ENCODE results near the gene ATP11C. TPM values are rescaled to one million over a fixed set of nuclear protein-coding genes. Genes with fewer than 3 reads are reported as not detected.

ATP11C gene
- total RNA-seq, 1 donor from 2014 or later: 23.8 TPM

DNA sequence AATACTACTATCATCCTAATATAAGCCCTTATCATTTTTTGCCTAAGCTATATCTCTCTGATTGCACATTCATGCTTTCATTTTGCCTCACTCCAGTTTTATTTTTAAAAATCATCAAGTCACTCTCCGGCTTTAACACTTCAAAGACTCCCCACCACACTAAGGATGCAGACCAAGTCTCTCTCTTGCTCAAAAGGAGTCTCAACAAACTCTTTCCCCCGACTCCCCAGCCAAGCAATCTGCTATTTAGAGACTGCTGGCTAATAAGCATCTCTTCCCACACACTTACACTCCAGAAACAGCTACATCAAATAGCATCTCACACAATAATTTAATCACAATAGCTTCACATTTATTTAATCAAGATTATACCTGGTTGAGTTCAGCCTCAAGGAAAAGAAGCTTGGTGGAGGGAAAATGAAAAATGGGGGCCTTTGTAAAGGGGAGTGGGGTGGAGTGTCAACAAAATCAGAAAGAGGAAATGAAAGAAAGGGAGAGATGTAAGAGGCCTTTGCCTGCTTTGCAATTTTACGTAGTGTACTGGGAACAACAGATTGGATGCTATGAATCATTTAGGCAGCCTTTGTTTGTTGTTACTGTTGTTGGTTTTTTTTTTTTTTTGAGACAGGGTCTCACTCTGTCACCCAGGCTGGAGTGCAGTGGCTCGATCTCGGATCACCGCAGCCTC, 120.8 kb downstream of the ATP11C start:
- Mint-ChIP-seq H3K4me3 (ENCODE audit: low read depth) (no peak overlapping the region), H3K9me3 (peaks cover 5% of the 10 kb centered on the region), H3K36me3 (ENCODE audit: low read depth) (peaks cover 33% of the 10 kb centered on the region), H3K27ac (no peak overlapping the region), H3K27me3 (ENCODE audit: low read depth) (no peaks in the 10 kb centered on the region), H3K4me1 (ENCODE audit: low read depth) (peaks cover 14% of the 10 kb centered on the region)
- DNase-seq (ENCODE audit: low spot score): no peak
- intact Hi-C loops (cut with micrococcal nuclease): no loop called here

DNA sequence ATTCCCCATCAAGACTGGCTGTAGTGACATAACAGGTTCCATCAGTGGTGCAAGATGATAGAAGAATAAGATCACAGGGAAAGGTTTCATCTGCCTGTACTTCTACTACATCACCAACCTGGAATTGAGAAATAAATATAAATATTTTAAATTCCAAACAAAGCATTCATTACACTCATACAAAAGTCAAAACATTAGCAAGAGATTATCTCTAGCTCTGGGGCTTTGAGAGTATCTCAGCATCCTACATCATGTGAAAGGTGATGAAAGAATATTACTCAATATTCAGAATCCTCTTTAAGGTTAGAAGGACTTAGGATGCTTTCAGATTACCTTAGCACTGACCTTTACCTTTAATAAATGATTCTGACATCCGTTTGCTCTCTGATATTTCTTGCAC, 128.4 kb downstream of the ATP11C start:
- peaks cover 3% of the 10 kb centered on the region for H3K4me1 Mint-ChIP-seq (ENCODE audit: low read depth)
- peaks cover 37% of the 10 kb centered on the region for H3K36me3 Mint-ChIP-seq (ENCODE audit: low read depth)
- intact Hi-C loops (cut with micrococcal nuclease): no loop called here

DNA sequence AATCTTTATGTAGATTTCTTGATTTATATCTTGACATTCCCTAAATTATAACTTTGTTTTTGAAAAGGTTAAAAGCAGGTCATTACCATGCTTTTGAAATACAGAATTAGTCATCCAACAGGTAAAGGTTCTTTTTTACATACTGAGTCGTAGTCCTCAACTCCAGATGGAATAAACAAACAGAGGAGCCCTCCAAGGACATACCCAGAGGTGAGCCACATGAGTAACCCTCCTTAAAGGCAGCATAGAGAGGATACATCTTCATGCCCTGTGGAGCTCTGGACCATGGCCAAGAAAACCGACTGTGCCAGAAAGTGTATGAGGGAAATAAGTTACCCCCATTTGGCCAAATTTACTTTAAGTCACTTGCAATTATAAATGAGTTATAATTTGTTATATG, 129.6 kb downstream of the ATP11C start:
- no peak overlapping the region for H3K4me3 Mint-ChIP-seq (ENCODE audit: low read depth)
- no peak for DNase-seq (ENCODE audit: low spot score)
- H3K27ac Mint-ChIP-seq: no peak overlapping the region
- peaks cover 3% of the 10 kb centered on the region for H3K4me1 Mint-ChIP-seq (ENCODE audit: low read depth)
- peaks cover 37% of the 10 kb centered on the region for H3K36me3 Mint-ChIP-seq (ENCODE audit: low read depth)
- intact Hi-C loops (cut with micrococcal nuclease): no loop called here
- H3K27me3 Mint-ChIP-seq (ENCODE audit: low read depth): no peaks in the 10 kb centered on the region
- peaks cover 4% of the 10 kb centered on the region for H3K9me3 Mint-ChIP-seq

More for the DNA sequence above, 128.4 kb downstream of the ATP11C start:
- H3K27me3 Mint-ChIP-seq (ENCODE audit: low read depth): no peaks in the 10 kb centered on the region
- no peak for DNase-seq (ENCODE audit: low spot score)
- no peak overlapping the region for H3K27ac Mint-ChIP-seq
- no peak overlapping the region for H3K4me3 Mint-ChIP-seq (ENCODE audit: low read depth)
- H3K9me3 Mint-ChIP-seq: peaks cover 5% of the 10 kb centered on the region

DNA sequence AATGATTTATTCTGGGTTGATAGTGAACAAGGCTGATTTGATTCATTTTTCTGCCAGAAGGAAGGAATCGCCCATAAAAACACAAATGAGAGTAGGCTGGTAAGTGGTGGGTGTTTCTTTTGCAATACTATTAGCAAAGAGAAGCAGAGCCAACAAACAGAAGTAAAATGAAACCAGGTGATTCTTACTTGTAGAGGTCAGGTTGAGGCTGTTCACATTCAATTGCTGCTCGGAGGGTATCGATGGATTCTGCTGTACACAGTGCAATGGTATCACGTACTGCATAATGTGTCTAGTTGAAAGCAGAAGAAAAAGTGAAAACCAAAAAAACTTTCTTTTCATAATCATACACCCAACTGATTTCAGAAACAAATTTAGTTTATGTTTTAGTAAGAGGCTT, 130.8 kb downstream of the ATP11C start:
- H3K4me3 Mint-ChIP-seq (ENCODE audit: low read depth): no peak overlapping the region
- no peak overlapping the region for H3K27ac Mint-ChIP-seq
- H3K27me3 Mint-ChIP-seq (ENCODE audit: low read depth): no peaks in the 10 kb centered on the region
- peaks cover 3% of the 10 kb centered on the region for H3K4me1 Mint-ChIP-seq (ENCODE audit: low read depth)
- DNase-seq (ENCODE audit: low spot score): no peak
- intact Hi-C loops (cut with micrococcal nuclease): no loop called here
- H3K36me3 Mint-ChIP-seq (ENCODE audit: low read depth): peaks cover 32% of the 10 kb centered on the region
- H3K9me3 Mint-ChIP-seq: no peaks in the 10 kb centered on the region

DNA sequence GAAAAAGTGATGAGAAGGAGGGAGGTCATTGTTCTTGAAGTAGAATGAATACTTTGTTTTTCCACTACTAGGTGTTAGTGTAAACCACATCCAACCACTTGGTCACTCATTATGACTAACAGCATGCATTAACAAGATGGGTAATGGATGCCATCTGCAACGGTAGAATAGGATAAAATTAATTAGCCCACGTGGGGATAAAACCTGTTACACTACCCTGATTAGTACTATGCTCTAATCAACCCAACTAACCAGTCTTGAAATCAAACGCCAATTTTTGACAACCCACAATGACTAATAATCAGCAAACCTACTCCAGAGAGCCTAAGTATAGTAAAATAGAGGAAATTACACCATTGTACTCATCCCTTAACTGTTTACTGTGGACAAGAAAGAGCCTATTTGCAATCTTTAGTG, 131.4 kb downstream of the ATP11C start:
- intact Hi-C loops (cut with micrococcal nuclease): no loop called here
- no peak overlapping the region for H3K27ac Mint-ChIP-seq
- no peaks in the 10 kb centered on the region for H3K9me3 Mint-ChIP-seq
- H3K4me3 Mint-ChIP-seq (ENCODE audit: low read depth): no peak overlapping the region
- DNase-seq (ENCODE audit: low spot score): no peak
- H3K4me1 Mint-ChIP-seq (ENCODE audit: low read depth): peaks cover 3% of the 10 kb centered on the region
- peaks cover 28% of the 10 kb centered on the region for H3K36me3 Mint-ChIP-seq (ENCODE audit: low read depth)
- H3K27me3 Mint-ChIP-seq (ENCODE audit: low read depth): no peaks in the 10 kb centered on the region

DNA sequence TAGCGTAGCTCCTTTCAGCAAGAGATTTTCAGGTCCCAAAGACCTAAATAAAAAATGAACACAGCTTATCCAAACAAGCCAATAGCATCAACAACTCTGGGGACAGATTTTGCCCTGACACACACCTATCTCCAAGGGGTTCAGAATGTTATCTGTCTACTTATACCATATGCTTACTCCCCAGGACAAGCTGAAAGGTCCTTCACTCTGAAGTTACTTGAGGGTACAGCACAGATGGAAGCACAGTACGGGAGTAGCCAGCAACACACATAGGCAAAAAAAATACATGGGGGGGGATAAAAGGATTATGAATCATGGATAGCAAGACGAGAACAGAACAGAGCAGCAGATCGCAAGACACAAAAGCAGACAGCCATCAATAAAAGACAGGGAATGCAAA, 134.2 kb downstream of the ATP11C start:
- Mint-ChIP-seq H3K27me3 (ENCODE audit: low read depth) (no peaks in the 10 kb centered on the region), H3K9me3 (no peaks in the 10 kb centered on the region), H3K4me1 (ENCODE audit: low read depth) (peaks cover 11% of the 10 kb centered on the region), H3K27ac (no peak overlapping the region), H3K36me3 (ENCODE audit: low read depth) (peaks cover 49% of the 10 kb centered on the region), H3K4me3 (ENCODE audit: low read depth) (no peak overlapping the region)
- no peak for DNase-seq (ENCODE audit: low spot score)
- intact Hi-C loops (cut with micrococcal nuclease): no loop called here

DNA sequence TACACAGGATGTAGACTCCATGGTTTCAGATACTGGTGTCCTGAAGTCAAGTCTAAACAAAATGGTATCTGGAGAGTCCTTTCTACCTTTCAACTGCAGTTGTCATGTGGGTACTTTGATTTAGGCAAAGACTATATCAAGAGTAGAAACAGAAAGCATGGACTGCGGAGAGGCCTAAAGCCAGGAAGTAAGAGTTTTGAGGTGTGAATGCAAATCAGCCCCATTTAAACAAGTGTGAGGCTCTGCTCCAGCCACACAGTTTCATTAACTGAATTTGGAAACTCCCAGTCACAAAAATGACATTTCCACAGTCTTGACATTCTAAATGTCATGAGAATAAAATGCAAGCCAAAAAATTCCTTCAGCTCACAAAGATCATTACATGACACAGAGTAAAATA, 137.7 kb downstream of the ATP11C start:
- H3K27me3 Mint-ChIP-seq (ENCODE audit: low read depth): no peaks in the 10 kb centered on the region
- no peak overlapping the region for H3K4me3 Mint-ChIP-seq (ENCODE audit: low read depth)
- no peaks in the 10 kb centered on the region for H3K9me3 Mint-ChIP-seq
- H3K27ac Mint-ChIP-seq: peak overlapping the region; percentile 60
- peaks cover 44% of the 10 kb centered on the region for H3K36me3 Mint-ChIP-seq (ENCODE audit: low read depth)
- no peak for DNase-seq (ENCODE audit: low spot score)
- intact Hi-C loops (cut with micrococcal nuclease): loop anchor here (2.0 kb wide), 1 partner anchor 56 kb away; no protein-coding TSS in a partner anchor
- peaks cover 8% of the 10 kb centered on the region for H3K4me1 Mint-ChIP-seq (ENCODE audit: low read depth)

DNA sequence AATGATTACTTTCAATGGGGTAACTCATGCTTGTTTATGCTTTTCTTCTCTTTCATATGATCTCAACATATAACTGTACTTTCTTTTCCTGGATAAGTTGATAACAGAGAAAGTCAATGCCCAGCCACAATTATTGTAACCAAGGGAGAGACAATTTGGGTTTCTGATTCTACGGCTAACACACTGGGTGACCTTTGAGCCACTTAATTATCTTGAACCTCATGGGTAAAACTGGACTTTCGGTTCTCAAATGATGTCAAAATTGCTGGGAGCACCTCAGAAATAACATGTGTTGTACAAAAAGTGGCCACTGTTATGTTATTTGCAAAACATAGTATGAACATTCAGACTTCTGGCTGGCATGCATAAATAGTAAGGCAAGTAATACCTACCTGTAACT, 145.3 kb downstream of the ATP11C start:
- intact Hi-C loops (cut with micrococcal nuclease): no loop called here
- Mint-ChIP-seq H3K4me3 (ENCODE audit: low read depth) (no peak overlapping the region), H3K27ac (no peak overlapping the region), H3K4me1 (ENCODE audit: low read depth) (no peaks in the 10 kb centered on the region), H3K36me3 (ENCODE audit: low read depth) (peaks cover 28% of the 10 kb centered on the region), H3K9me3 (no peaks in the 10 kb centered on the region), H3K27me3 (ENCODE audit: low read depth) (no peaks in the 10 kb centered on the region)
- DNase-seq (ENCODE audit: low spot score): no peak

DNA sequence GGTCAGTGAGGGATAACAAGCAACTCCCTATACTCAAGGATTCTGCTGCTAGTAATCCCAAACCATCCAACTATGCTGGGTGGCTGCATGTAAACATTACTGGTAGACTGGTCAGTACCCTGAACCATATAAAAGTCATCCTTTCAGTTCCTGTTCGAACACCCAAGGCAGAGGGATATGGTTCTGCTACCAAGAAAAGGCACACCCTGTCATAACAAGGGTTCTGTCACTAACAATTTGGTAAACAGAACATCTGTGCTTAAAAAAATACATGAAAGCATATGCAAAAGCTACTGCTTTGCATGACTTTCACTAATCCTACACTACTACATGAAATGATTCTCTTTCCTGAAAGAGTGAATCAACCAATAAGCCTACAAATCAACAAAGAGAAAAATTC, 148.0 kb downstream of the ATP11C start:
- DNase-seq (ENCODE audit: low spot score): no peak

DNA sequence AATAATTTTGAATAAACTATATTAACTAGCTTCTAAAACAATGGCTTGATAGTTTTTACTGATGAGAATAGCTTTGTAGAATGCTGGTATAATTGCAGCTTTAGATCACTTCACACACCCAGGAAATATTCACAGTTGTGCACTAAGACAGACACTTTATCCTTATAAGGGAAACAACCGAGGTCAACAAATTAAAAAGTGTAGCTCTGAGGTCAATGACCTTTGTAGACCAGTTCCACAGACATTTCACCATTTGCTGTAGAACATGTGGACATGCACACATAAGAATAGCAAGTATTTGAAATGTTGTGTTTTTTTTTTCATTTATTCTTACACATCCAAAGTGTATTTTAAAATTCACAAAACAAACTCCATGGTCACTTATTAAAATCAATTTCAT, 148.9 kb downstream of the ATP11C start:
- Mint-ChIP-seq H3K27me3 (ENCODE audit: low read depth) (no peaks in the 10 kb centered on the region), H3K27ac (no peak overlapping the region), H3K36me3 (ENCODE audit: low read depth) (peaks cover 41% of the 10 kb centered on the region), H3K4me3 (ENCODE audit: low read depth) (no peak overlapping the region), H3K9me3 (no peaks in the 10 kb centered on the region), H3K4me1 (ENCODE audit: low read depth) (no peaks in the 10 kb centered on the region)
- intact Hi-C loops (cut with micrococcal nuclease): no loop called here
- no peak for DNase-seq (ENCODE audit: low spot score)

More for the DNA sequence above, 148.0 kb downstream of the ATP11C start:
- H3K27ac Mint-ChIP-seq: no peak overlapping the region
- H3K27me3 Mint-ChIP-seq (ENCODE audit: low read depth): no peaks in the 10 kb centered on the region
- no peaks in the 10 kb centered on the region for H3K4me1 Mint-ChIP-seq (ENCODE audit: low read depth)
- H3K4me3 Mint-ChIP-seq (ENCODE audit: low read depth): no peak overlapping the region
- no peaks in the 10 kb centered on the region for H3K9me3 Mint-ChIP-seq
- intact Hi-C loops (cut with micrococcal nuclease): no loop called here
- H3K36me3 Mint-ChIP-seq (ENCODE audit: low read depth): peaks cover 39% of the 10 kb centered on the region

DNA sequence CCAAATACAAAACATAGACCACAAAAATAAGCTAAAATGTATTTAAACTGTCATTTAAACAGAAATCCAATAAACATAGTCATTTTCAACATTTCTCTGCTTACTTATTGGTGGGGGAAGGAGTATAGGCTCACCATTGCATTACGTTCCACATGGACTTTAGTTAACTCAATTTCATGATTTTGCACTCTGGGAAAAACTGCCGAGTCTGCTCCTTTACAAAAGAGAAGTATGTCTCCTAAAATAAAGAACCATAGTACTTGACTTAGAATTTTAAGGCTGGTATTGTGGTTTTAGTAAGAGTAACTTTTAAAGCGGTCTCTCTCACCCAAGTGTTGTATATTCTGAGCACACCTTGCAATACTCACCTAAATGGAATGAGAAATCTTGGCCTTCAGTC, 149.8 kb downstream of the ATP11C start:
- Mint-ChIP-seq H3K27ac (no peak overlapping the region), H3K27me3 (ENCODE audit: low read depth) (no peaks in the 10 kb centered on the region), H3K4me1 (ENCODE audit: low read depth) (no peaks in the 10 kb centered on the region), H3K36me3 (ENCODE audit: low read depth) (peaks cover 41% of the 10 kb centered on the region), H3K9me3 (no peaks in the 10 kb centered on the region), H3K4me3 (ENCODE audit: low read depth) (no peak overlapping the region)
- intact Hi-C loops (cut with micrococcal nuclease): no loop called here
- DNase-seq (ENCODE audit: low spot score): no peak

DNA sequence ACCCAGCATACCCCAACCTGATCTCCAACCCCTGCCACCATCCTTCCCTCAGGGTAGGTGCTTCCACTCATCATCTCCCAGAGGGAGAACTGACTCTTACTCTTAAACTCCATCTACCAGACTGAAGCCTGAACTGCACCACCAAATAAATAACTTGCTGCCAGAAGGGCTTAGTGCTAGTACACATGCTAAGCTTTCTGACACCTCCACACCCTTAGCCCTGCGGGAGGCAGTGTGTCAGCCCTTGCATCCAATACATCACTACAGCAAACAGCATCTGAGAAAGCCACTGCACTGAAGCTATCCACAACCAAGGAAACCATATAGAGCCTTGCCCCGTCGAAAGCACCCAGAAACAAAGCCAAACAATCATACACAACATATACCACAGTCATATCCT, 156.3 kb downstream of the ATP11C start:
- Mint-ChIP-seq H3K27ac (no peak overlapping the region), H3K36me3 (ENCODE audit: low read depth) (peaks cover 60% of the 10 kb centered on the region), H3K4me1 (ENCODE audit: low read depth) (no peaks in the 10 kb centered on the region), H3K27me3 (ENCODE audit: low read depth) (no peaks in the 10 kb centered on the region), H3K9me3 (peaks cover 6% of the 10 kb centered on the region), H3K4me3 (ENCODE audit: low read depth) (no peak overlapping the region)
- no peak for DNase-seq (ENCODE audit: low spot score)
- intact Hi-C loops (cut with micrococcal nuclease): no loop called here

DNA sequence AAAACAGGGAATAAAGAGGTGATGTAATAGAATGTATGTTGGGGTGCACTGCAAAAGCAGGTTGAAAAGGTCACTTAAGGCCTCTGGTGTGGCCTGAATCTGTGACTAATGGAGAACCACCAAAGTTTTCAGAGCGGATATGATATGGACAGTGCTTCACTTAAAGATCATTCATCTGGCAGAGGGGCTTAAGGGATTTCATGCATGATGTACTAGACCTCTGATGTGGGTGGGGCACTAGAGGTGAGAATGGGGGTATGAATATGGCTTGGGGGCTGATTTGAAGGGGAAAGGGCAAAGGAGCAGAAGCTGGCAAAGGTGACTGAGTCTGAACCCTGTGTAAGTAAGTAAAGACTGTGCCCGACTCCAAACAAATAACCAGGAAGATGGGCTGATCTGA, 162.5 kb downstream of the ATP11C start:
- Mint-ChIP-seq H3K27ac (no peak overlapping the region), H3K36me3 (ENCODE audit: low read depth) (peaks cover 55% of the 10 kb centered on the region)

More for the DNA sequence above, 162.5 kb downstream of the ATP11C start:
- Mint-ChIP-seq H3K9me3 (peaks cover 9% of the 10 kb centered on the region), H3K4me1 (ENCODE audit: low read depth) (no peaks in the 10 kb centered on the region), H3K27me3 (ENCODE audit: low read depth) (no peaks in the 10 kb centered on the region), H3K4me3 (ENCODE audit: low read depth) (no peak overlapping the region)
- intact Hi-C loops (cut with micrococcal nuclease): no loop called here
- DNase-seq (ENCODE audit: low spot score): no peak

Data from activated T-helper 2 cell treated with anti-CD3 and anti-CD28 coated beads, Interferon-gamma antibody, Interleukin-2, Interleukin-4, amounts not matched to agents 10 μg/mL and 5 μg/mL and 100 μg/mL, durations not matched to agents 14 hours and 24 hours and 36 hours (primary cell).